Cardiac fibroblast (primary cell): Measurements from ENCODE around the gene DDX39B.

Source experiments
- DNase-seq, 2 donors: peaks; one replicate each; pipeline versions ENCODE4 v3.0.0 to v3.0.0-alpha.2; 2010; ENCODE audit warnings: low read depth in 2 of 2
- H3K4me3 ChIP-seq, 2 donors: replicated peaks in 1 of 2; 1 replicate in 1 of 2; 2 replicates in 1 of 2; pipeline ENCODE4 v1.5.1; 2011; ENCODE audit warnings: low read depth in 2 of 2, low read length in 2 of 2, mild to moderate bottlenecking in 2 of 2, moderate library complexity in 1 of 2
- CTCF ChIP-seq: IDR thresholded peaks from one replicate; pipeline ENCODE4 v1.5.1; 2011; ENCODE audit warnings: low read depth, mild to moderate bottlenecking, low read length, inconsistent platforms

Gene DDX39B

GRCh38 chr6:31531771-31532643 lies 9.8 kb downstream of the DDX39B start:
- no peak overlapping the region for H3K4me3 ChIP-seq
- no peak for DNase-seq
- no peak for TF ChIP-seq CTCF

- DNase-seq, result no peak
- TF ChIP-seq CTCF, result no peak
- H3K4me3 ChIP-seq, result no peak overlapping the region
Measured at GRCh38 chr6:31531162-31531561, 10.6 kb downstream of the DDX39B start.

DNA sequence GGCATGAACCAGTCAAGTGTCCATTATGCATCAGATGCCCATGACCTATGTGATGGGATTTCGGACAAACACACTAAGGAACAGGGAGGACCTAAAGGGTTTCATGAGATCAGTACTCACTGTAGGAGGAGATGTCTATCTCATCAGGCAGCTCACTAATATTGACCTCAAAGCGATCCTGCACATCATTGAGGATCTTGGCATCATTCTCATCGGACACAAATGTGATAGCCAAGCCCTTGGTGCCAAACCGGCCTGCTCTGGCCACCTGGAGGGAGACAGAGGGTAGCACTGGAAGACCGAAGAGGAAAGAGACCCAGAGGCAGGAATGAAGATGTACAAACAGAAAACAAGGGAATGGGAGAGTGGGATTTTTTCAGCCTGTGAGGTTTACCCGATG lies 11.1 kb downstream of the DDX39B start:
- no peak overlapping the region for H3K4me3 ChIP-seq
- no peak for DNase-seq
- TF ChIP-seq CTCF, result no peak

- no peak for TF ChIP-seq CTCF
- no peak for DNase-seq
Measured at GRCh38 chr6:31529329-31530150, 12.3 kb downstream of the DDX39B start.

GRCh38 chr6:31528821-31529328 lies 12.9 kb downstream of the DDX39B start, which contains the start of gene MCCD1:
MCCD1 (plus strand) TSS chr6:31528962; CDS start chr6:31529015, 53 bp downstream.
- no peak for TF ChIP-seq CTCF
- DNase-seq, result no peak
- no peak within 1 kb of the TSS for H3K4me3 ChIP-seq

More at GRCh38 chr6:31529329-31530150, 12.3 kb downstream of the DDX39B start:
- H3K4me3 ChIP-seq, result no peak overlapping the region

- H3K4me3 ChIP-seq, result no peak overlapping the region
- DNase-seq, result no peak
- no peak for TF ChIP-seq CTCF
Measured at GRCh38 chr6:31528307-31528777, 13.5 kb downstream of the DDX39B start.
